NCI-H1417 (cell line): ENCODE data around the gene FNBP1L.

Source experiments
- DNase-seq, 3 experiments: peaks; one replicate each; lab custom pipeline; 2025; lab: John Stamatoyannopoulos, UW

The FNBP1L gene

GRCh38 chr1:93532780-93533378, 85.0 kb downstream of the FNBP1L start:
- DNase-seq, result no peak

DNA sequence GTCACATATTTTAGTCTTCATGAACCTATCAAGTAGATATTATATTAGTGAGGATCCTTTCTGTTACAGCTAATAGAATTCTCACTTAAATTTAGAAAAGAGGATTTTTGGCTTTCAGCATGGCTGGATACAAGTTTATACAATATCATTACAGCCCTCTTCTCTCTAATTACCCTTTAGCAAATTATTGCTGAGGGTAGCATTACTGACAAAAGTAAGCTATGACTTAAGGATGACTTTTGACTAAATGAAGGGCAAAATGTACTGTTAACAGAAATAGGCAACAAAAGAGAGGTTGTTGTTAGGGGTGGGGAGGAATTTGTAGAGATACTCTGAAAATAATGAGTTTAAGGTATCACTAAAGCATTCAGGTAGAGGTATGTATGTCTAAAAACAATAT, 85.8 kb downstream of the FNBP1L start:
- DNase-seq, result no peak

DNA sequence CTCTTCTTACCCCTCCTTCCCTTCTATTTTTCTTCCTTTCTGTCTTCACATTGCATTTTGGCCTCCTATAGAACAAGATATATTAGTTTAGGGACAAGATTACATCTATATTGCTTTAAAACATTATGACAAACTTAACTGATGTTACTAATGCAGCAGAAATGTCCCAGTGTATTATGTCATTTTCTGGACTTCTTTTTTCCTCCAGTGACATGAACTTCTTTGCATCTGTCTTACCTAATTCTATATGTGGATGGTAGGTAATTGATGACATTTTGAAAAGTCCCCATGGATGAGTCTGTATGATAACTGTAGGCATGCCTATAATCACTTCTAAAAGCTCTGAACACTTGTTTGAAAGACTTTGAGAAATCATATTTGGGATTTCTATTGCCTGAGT, 89.5 kb downstream of the FNBP1L start:
- DNase-seq, result no peak

DNA sequence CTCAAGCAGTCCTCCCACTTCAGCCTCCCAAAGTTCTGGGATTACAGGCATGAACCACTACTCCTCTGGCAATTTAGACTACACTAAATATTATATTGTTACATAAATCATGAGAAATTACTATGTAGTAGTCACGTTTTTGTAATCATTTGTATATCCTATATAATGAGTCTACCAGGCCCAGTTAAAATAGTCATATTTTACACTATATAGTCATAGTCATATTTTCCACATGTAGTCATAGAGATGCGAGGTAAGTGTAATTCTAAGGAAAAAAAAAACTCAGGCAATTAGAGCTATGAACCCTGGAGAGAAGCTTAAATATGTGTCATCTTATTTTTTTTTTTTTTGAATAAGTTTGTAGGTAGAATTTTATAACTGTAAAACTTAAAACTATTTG, 90.0 kb downstream of the FNBP1L start:
- no peak for DNase-seq

DNA sequence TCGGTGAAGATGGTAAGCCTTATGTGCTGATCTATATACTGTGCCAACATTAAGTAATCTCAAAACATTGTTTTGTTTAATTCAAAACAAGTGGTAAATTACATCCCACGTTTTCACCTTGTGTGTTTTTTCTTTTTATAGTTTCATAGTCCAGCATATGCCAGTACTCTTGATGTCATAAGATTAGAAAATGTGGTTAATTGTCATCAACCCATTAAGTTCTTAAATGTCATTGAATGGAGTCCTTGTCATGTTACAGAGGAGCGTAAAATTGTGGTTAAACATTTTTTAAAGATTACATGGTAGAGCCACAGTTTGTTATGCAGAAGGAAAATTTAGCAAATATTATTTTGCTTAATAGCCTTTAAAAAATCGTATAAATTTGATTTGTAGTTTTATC, 93.1 kb downstream of the FNBP1L start:
- DNase-seq, result no peak

DNA sequence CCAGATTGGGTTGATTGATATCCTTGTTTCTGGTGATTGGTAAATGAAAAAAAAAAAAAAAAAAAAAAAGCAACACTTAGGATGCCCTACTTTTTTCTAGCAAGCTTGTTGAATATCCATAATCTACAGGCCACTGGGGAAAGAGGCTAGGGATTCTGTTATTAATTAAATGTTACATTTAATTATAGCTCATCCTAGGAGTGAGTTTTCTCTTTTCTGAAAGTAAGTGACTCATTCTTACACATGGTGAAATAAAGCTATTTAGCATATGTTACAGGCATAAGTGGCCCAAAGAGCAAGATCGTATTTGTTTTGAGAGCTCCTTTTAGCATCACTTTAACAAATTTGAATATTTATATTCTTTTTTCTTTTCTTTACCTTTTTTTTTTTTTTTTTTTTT, 94.5 kb downstream of the FNBP1L start:
- no peak for DNase-seq

- DNase-seq, result no peak
Observed at GRCh38 chr1:93546162-93546863, 98.4 kb downstream of the FNBP1L start.

GRCh38 chr1:93549131-93549530, 101.2 kb downstream of the FNBP1L start:
- DNase-seq, result no peak

- no peak for DNase-seq
Observed at GRCh38 chr1:93549811-93550210, 101.9 kb downstream of the FNBP1L start.

DNA sequence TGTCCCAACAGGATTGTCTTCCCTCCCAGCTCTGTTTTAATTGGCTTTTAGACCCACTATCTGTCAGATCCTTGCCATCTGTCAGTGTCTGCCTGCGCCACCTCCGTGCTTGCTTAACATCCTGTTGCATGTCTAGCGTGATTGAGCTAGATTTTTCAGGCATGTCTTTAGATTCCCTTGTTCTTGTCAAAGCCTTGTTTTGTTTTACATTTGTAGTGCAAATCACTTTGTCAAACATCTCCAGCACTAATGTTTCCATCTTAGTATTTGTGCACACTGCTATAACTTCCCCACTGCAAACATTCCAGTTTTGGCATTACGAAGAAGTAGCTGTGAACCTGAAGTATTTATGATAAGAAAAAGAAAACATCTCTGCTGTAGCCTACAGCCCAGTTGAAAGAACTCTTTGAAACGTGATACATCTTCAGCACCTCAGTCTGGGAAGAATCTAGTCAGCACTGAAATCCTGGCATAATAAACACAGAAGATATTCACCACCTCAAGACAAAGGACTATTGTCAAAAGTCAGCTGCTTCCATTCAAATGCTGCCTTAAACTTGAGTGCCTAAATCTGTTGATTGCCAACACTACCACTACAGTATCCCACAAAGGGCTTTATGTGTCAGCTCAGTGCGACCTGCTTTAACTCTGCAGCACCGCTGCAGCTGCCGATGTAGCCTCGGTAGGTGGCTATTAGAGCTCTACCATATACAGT, 105.0 kb downstream of the FNBP1L start:
- DNase-seq, result no peak

DNA sequence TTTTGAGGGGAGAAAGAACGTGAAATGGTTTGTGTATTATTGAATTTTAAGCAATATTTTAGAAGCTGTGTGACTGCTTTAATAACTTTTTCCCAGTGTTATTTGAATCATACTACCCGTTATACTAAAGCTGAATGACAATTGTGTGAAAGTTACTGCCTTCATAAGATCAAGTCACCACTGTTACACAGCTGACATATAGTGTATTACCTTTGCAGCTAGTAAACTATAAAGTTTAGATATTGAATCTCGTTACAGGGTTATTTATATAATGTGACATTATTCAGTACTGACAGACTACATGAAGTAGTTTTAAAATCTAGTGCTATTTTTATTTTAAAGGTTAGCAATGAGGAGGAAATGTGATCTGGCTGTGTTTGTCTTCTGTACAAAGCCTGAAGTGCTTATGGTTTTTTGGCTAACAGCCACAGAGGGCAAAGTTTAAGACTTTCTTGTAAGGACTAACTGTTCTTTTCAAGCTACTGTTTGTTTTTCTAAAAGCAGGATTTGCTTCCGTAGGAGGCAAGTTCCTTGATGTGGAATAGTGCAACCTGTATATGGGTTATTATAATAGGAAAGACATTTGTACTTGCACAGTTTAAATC, 106.1 kb downstream of the FNBP1L start:
- peak in 2 of 3 experiments; percentile 16 to 18 for DNase-seq

GRCh38 chr1:93554883-93555872, 107.3 kb downstream of the FNBP1L start:
- DNase-seq, result no peak

GRCh38 chr1:93556291-93556690, 108.4 kb downstream of the FNBP1L start:
- peak; percentile 11 to 59 (median 13) for DNase-seq

DNA sequence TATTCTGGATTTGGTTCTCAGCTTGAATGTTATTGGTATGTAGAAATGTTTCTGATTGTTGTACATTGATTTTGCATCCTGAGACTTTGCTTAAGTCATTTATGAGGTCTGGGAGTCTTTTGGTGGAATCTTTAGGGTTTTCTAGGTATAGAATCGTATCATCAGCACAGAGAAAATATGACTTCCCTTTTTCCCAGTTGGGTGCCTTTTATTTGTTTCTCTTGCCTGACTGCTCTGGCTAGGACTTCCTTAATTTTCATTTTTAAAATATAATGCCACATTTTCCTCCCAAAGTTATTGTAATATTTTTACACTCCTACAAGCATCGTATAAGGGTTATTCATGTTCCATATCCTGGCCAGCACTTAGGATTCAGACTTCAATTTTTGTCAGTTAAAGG, 111.1 kb downstream of the FNBP1L start:
- no peak for DNase-seq

DNA sequence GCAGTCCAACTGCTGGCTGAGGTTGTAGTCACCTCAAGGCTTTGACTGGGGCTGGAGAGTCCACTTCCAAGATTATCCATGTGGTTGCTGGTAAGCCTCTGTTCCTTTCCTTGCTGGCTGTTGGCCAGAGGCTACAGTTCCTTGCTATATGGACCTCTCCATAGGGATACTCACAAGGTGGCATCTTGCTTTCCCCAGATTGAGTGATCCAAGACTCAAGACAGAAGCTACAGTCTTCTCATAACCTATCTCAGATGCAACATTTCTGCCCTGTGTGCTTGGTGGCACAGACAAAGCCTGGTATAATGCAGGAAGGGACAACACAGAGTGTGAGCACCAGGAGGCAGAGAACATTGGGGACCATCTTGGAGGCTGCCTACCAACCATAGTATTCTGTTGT, 111.8 kb downstream of the FNBP1L start:
- DNase-seq, result no peak

GRCh38 chr1:93565496-93566206, 117.7 kb downstream of the FNBP1L start:
- DNase-seq, result no peak

- DNase-seq, result no peak
Observed at GRCh38 chr1:93566227-93566626, 118.3 kb downstream of the FNBP1L start.

GRCh38 chr1:93567255-93567918, 119.5 kb downstream of the FNBP1L start:
- no peak for DNase-seq

GRCh38 chr1:93569489-93569888, 121.6 kb downstream of the FNBP1L start:
- DNase-seq, result no peak

DNA sequence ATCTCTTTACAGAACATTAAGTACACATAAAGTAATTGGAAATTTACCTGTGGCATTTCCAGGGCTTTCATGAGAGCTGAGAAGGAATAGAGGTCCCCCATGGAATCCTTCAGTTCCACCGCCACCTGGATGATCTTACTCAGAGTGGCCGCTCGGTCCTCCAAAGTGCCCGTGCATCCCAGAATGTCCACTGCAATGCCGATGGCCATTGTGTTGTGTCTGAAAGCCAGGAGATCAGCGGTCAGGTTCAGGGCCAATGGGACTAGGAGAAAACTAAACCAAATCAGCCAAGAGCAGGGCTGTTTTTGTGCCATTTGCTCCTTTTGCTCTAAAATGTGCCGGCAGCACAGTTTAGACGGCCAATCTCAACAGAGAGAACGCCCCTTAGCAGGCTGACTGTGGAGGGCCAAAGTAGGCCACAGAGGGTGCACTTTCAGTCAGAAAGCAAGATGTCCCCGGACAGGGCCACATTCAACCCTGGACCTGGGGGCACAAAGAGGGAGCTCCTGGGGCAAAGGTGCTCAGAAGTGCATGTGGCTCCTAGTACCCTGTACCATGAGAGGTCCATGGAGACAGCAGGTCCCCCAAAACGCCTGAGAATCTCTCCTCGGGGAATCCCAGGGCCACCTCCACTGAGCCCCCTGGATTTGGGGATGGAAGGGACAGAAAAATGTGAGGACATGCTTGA, 123.8 kb downstream of the FNBP1L start:
- no peak for DNase-seq
